ENCODE measurements around the gene ACOT4.
"Not testable (repeated sequence)": the region's sequence is repeated elsewhere in the genome, so short reads cannot be mapped to it uniquely, and the experiment has no call there.

ACOT4 gene

DNA sequence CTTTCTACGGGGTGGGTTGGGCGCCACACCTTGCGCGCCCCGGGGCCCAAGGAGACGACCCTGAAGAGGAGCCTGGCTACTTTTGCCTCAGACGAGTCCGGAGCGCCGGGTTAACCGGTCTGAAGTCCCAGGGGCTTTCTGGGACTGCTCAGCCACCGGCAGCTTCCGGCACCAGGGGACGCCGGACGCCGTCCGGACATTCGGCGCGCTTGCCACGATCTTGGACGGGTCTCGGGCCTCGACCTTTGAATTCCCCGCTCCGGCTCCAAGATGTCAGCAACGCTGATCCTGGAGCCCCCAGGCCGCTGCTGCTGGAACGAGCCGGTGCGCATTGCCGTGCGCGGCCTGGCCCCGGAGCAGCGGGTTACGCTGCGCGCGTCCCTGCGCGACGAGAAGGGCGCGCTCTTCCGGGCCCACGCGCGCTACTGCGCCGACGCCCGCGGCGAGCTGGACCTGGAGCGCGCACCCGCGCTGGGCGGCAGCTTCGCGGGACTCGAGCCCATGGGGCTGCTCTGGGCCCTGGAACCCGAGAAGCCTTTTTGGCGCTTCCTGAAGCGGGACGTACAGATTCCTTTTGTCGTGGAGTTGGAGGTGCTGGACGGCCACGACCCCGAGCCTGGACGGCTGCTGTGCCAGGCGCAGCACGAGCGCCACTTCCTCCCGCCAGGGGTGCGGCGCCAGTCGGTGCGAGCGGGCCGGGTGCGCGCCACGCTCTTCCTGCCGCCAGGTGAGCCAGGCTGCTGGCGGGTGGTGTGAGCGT, at the start of gene ACOT4:
ACOT4 (plus strand) TSS at position 184 of the 760 bp plus-strand sequence; CDS start at position 271, 87 bp downstream.
- no peak for DNase-seq

DNA sequence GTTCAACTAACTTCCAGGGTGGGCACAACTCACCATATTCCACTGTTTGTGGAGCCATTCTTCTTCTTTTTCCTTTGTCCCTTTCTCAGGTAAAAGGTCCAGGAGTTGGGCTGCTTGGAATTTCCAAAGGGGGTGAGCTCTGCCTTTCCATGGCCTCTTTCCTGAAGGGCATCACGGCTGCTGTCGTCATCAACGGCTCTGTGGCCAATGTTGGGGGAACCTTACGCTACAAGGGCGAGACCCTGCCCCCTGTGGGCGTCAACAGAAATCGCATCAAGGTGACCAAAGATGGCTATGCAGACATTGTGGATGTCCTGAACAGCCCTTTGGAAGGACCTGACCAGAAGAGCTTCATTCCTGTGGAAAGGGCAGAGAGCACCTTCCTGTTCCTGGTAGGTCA, 48.7 kb upstream of the ACOT4 start:
- not testable (repeated sequence) for DNase-seq

- not testable (repeated sequence) for DNase-seq
Observed at GRCh38 chr14:73545353-73545752, 46.3 kb upstream of the ACOT4 start.

- DNase-seq, result not testable (repeated sequence)
Observed at GRCh38 chr14:73549097-73549496, 42.6 kb upstream of the ACOT4 start.

DNA sequence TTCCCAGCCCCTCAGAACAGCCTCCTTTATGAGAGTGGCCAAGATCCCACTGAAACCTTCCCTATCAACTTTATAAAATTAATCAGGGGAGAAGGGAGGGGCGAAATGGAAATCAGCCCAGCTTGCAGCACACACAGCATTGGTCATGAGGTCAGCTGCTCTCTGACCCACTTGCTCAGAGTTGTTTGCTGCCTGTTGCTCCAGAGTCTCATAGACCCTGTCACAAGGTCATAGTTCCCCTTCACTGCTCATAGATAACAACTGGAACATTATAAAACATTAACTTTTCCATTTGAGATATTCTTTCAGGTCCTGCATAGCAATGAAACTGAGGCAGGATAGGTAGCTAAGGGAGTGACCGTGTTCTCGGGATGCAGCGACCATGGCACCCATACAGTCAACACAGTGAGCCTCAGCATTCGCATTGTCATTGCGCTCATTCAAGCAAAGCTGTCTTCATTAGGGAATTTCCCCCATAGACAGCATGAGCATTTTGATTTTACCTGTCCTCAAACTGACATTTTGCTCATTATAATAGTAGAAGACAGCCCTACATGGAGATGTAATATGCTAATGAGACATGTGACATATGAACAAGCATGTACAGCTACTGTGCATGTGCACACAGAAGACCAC, 41.7 kb upstream of the ACOT4 start:
- not testable (repeated sequence) for DNase-seq

- no peak for DNase-seq
Observed at GRCh38 chr14:73553845-73554244, 37.8 kb upstream of the ACOT4 start.

- not testable (repeated sequence) for DNase-seq
Observed at GRCh38 chr14:73557201-73557600, 34.5 kb upstream of the ACOT4 start.

DNA sequence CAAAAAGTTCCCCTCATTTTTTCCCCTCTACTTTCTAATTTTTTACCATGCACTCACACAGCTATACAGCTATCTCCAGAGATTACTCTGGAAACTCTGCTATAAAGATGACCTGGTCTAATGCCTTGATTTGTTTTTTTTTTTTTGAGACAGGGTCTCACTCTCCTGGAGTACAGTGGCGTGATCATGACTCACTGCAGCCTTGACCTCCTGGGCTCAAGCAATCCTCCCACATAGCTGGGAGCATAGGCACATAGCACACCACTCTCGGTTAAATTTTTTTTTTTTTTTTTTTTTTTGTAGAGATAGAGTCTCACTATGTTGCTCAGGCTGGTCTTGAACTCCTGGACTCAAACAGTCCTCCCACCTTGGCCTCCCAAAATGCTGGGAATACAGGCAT, 33.4 kb upstream of the ACOT4 start:
- not testable (repeated sequence) for DNase-seq

- not testable (repeated sequence) for DNase-seq
Observed at GRCh38 chr14:73562256-73562655, 29.4 kb upstream of the ACOT4 start.

DNA sequence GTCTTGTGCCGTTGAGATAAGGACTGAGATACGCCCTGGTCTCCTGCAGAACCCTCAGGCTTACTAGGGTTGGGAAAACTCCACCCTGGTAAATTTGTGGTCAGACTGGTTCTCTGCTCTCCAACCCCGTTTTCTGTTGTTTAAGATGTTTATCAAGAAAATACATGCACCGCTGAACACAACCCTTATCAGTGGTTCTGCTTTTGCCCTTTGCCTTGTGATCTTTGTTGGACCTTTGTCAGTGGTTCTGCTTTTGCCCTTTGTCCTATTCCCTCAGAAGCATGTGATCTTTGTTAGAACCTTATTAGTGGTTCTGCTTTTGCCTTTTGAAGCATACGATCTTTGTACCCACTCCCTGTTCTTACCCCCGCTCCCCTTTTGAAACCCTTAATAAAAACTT, 29.0 kb upstream of the ACOT4 start:
- DNase-seq, result not testable (repeated sequence)

DNA sequence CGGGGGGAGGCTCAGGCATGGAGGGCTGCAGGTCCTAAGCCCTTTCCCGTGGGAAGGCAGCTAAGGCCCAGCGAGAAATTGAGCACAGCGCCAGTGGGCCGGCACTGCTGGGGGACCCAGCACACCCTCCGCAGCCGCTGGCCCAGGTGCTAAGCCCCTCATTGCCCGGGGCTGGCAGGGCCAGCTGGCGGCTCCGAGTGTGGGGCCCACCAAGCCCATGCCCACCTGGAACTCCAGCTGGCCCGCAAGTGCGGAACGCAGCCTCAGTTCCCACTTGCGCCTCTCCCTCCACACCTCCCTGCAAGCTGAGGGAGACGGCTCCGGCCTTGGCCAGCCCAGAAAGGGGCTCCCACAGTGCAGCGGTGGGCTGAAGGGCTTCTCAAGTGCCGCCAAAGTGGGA, 25.2 kb upstream of the ACOT4 start:
- DNase-seq, result not testable (repeated sequence)

GRCh38 chr14:73566935-73567334, 24.7 kb upstream of the ACOT4 start:
- DNase-seq, result not testable (repeated sequence)

DNA sequence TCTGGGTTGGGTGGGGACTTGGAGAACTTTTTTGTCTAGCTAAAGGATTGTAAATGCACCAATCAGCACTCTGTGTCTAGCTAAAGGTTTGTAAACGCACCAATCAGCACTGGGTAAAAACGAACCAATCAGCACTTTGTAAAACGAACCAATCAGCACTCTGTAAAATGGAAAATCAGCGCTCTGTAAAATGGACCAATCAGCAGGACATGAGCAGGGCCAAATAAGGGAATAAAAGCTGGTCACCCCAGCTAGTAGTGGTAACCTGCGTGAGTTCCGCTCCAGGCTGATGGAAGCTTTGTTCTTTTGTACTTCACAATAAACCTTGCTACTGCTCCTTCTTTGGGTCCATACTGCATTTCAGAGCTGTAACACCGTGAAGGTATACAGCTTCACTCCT, 24.3 kb upstream of the ACOT4 start:
- DNase-seq, result no peak

DNA sequence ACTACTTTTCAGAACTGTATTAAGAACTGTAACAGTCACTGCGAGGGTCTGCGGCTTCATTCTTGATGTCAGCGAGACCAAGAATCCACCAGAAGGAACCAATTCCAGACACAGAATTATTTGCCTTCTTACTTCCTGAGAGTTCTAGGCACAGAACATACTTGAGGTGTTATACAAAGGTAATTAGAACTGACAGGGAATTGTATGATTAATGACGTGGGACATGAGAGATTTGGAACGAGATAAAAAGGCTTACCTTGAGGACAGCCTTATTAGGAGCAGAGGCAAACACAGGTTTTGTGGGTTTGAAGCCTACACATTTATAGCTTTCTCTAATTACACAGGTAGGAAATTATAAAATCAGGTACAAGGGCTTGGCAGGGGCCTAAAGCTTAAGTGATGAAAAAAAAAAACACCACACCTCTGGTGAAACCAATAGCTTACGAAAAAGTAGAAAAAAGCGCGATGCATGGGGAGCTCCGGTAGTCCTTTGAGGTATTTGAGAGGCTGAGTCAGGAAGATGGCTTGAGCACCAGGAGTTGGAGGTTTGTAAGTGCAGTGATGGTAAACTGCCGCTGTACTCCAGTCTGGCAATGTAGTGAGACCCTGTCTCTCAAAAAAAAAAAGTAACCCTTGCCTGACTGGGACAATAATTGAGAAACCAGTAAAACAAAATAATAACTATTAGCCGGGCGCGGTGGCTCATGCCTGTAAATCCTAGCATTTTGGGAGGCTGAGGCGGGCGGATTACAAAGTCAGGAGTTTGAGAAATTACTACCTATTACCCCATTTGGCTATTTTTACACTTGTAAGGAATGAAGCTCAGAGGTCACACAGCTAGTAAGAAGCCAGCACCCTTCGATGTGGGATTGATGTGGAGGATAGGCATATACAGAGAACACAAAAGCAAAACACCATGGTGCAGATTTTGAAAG, 23.5 kb upstream of the ACOT4 start:
- no peak for DNase-seq

DNA sequence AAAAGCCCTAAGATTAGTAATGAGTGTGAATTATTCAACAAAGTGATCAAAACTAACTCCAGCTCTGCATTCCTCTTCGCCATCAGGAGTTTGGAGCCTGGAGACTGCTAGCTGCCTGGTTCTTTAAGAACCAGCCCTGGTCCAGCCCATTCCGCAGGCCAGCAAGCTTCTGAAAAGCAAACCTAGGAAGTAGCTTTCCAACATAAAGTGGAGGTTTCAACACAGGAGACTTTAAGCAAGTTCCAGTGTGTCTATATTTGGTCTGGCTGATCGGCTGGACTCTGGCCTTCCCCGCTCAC, 22.8 kb upstream of the ACOT4 start:
- DNase-seq, result not testable (repeated sequence)

DNA sequence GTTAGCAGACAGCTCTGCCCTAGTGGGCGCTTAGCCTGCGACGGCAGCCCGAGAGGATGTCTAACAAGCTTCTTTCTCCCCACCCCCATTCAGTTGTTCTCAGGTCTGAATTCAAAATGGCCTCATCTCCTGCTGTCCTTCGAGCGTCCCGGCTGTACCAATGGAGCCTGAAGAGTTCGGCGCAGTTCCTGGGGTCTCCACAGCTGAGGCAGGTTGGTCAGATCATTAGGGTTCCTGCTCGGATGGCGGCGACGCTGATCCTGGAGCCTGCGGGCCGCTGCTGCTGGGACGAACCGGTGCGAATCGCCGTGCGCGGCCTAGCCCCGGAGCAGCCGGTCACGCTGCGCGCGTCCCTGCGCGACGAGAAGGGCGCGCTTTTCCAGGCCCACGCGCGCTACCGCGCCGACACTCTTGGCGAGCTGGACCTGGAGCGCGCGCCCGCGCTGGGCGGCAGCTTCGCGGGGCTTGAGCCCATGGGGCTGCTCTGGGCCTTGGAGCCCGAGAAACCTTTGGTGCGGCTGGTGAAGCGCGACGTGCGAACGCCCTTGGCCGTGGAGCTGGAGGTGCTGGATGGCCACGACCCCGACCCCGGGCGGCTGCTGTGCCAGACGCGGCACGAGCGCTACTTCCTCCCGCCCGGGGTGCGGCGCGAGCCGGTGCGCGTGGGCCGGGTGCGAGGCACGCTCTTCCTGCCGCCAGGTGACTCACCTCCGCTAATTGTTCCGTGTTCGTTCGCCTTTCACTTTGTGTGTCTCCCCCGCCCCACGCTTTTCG, 22.3 kb upstream of the ACOT4 start, which contains the start of gene ACOT2:
ACOT2 (plus strand) TSS at position 29 of the 774 bp plus-strand sequence; CDS start at position 57, 28 bp downstream.
- peak; percentile 76 for DNase-seq

GRCh38 chr14:73570913-73571312, 20.8 kb upstream of the ACOT4 start:
- DNase-seq, result not testable (repeated sequence)

DNA sequence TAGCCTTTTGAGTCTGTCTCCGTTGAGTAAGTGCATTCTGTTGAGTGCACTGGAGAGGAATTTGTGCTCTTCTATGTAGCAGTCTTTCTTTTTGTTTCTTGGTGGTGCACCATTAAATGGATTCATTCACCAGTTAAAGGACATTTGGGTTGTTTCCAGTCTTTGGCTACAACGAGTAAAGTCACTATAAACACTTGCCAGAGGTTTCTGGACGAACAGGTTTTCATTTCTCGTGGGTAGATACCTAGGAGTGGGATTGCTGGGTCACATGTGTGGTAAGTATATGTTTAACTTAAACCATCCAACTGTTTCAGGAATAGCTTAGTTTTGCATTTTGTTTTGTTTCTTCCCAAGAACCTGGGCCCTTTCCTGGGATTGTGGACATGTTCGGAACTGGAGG, 18.6 kb upstream of the ACOT4 start:
- DNase-seq, result not testable (repeated sequence)

GRCh38 chr14:73573740-73574139, 17.9 kb upstream of the ACOT4 start:
- DNase-seq, result not testable (repeated sequence)

- not testable (repeated sequence) for DNase-seq
Observed at GRCh38 chr14:73574251-73574650, 17.4 kb upstream of the ACOT4 start.

- no peak for DNase-seq
Observed at GRCh38 chr14:73576391-73576790, 15.3 kb upstream of the ACOT4 start.

DNA sequence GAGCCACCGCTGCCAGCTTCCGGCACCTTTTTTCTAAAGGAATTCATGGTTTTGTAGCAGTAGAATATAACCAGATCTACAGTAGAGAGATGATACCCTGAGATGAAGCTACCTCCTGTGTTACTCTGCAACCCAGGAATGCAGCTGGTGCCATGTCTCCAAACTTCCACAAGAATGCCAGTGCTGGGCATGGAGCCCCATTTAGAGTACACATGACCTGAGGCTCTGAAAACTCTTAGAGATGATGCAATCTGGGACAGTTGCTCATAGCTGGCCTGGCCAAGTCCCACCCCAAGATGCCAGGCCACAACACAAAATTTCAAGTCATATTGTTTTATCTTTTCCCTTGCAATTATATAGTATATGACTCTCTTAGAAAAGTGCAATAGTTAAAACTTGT, 14.5 kb upstream of the ACOT4 start:
- not testable (repeated sequence) for DNase-seq

Measured in NCI-H510A (cell line).